Activated naive CD4-positive, alpha-beta T cell treated with anti-CD3 and anti-CD28 coated beads, Interleukin-2, amount 50 U/mL, for 16 hours (primary cell): ENCODE data around the gene GLB1L.

Source experiments
- DNase-seq: peaks from one replicate; pipeline ENCODE4 v3.0.0-alpha.2; 2020

Gene GLB1L

GRCh38 chr2:219220652-219221402 is 24.4 kb downstream of the GLB1L start:
- no peak for DNase-seq

- DNase-seq, result no peak
These were observed 25.3 kb downstream of the GLB1L start for GRCh38 chr2:219219784-219220532.

- DNase-seq, result peak; percentile 91
These were observed 26.2 kb downstream of the GLB1L start, which contains the start of gene ABCB6 for GRCh38 chr2:219218732-219219701. TSS of gene ABCB6 (minus strand) at chr2:219218958. CDS start at chr2:219218673, 285 bp downstream.

- peak; percentile 41 for DNase-seq
These were observed 27.0 kb downstream of the GLB1L start for GRCh38 chr2:219218217-219218731.

DNA sequence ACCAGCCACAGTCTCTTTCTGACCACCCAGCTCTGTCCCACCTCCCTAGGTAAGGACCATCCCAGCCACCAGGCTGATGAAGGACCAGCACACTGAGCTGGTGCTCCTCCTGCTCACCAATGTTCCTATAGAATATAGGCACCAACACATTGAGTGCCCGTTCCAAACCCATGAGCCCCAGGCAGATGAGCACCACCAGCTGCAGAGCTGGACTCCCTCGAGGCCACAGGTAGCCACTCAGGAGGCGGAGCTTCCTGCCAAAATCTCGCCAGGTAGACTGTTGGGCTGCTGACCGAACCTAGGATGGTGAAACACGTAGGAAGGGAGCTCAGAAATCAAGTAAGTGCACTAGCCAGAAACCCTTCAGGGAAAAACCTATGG is 28.7 kb downstream of the GLB1L start:
- DNase-seq, result no peak

DNA sequence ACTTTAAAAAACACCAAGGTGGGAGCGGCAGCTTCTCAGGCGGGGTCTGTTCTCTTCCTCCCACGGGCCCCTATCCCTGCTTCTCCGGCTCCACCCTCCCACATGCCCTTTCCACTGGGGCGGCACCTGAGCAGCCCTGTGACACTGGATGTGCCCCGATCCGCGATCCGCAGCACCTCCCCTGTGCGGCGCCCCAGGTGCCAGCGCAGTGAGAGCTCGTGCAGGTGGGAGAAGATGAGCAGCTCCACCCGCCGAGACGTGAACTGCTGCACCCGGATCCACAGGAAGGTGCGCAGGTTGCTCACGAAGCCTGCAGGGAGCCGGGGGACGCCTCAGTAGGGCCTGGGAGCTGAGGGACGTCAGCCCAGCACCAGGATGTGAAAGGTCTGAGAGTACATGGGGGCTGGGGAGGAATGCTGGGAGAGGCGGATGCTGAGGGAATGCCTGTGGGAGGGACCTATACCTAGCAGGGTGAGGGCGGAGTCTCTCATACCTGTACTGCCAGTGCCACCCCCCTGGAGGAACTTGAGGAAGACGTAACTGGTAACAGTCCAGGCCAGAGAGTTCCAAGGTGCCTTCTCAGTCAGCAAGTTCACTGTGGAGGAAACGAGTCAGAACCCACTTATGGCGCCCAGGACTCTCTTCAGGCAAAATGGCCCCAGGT is 29.2 kb downstream of the GLB1L start:
- no peak for DNase-seq

- no peak for DNase-seq
These were observed 30.5 kb downstream of the GLB1L start for GRCh38 chr2:219214786-219215185.

DNA sequence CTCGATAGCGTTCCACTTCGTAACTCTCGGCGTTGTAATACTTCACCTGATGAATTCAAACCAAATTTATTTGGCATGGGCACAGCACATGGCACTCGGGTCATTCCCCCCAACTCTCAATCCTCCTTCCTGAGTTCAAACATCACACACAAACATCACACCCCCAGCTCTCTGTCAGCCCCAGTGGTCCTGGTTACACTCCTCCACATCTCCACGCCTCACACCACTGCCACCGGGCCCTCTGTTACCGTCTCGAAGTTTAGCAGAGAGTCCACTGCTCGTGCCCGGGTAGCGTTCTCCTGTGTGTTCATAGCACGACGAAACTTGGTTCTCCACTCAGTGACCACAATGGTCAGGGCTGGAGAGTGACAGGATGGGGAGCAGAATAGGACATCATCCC is 31.1 kb downstream of the GLB1L start:
- no peak for DNase-seq

DNA sequence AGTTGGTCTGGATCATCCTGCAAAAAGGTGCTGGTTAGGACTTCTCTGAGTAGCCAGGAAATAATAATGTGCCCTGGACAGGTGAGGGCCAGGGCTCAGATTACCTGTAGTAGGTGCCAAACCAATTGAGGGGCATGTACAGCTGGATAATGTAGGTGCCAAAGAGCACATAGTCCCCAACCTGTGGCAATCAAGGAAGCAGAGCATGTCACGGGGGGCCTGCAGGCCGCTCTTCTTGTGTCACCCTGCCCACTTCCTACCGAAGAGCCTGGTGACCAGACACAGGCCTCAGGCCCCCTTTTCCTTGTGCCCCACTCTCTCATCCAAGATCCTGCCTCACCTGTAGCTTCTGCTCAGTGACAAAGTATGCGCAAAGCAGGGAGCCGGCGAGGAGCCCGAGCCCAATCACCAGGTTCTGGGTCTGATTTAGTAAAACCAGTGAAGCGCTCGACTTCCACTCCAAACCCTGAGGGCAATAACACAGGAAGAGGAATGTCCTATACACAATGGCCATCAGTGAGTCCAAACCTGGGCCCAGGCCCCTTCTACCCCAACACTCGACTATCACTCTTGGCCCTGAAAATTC is 31.7 kb downstream of the GLB1L start:
- DNase-seq, result no peak

DNA sequence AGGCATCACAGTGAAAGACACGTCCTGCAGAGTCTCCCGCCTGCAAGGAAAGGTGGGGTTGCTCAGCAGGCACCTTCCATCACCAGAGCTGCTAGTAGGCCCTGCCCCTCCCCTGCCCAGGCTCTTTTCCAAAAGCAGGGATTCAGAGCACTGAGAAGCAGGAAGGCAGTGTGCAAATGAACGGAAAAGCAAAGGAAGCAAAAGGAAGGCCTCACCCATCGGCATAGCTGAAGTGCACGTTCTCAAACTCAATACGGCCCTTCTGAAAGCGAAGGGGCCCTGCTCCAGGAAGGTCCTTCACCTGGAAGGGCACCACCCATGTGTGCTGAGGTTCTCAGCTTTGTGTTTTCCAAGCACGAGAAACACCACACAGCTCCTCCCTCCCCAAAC is 32.2 kb downstream of the GLB1L start:
- DNase-seq, result no peak

- no peak for DNase-seq
These were observed 34.3 kb downstream of the GLB1L start for GRCh38 chr2:219210886-219211362.

GRCh38 chr2:219210196-219210885 is 34.9 kb downstream of the GLB1L start:
- DNase-seq, result no peak

GRCh38 chr2:219209236-219210195 is 35.7 kb downstream of the GLB1L start:
- DNase-seq, result no peak

DNA sequence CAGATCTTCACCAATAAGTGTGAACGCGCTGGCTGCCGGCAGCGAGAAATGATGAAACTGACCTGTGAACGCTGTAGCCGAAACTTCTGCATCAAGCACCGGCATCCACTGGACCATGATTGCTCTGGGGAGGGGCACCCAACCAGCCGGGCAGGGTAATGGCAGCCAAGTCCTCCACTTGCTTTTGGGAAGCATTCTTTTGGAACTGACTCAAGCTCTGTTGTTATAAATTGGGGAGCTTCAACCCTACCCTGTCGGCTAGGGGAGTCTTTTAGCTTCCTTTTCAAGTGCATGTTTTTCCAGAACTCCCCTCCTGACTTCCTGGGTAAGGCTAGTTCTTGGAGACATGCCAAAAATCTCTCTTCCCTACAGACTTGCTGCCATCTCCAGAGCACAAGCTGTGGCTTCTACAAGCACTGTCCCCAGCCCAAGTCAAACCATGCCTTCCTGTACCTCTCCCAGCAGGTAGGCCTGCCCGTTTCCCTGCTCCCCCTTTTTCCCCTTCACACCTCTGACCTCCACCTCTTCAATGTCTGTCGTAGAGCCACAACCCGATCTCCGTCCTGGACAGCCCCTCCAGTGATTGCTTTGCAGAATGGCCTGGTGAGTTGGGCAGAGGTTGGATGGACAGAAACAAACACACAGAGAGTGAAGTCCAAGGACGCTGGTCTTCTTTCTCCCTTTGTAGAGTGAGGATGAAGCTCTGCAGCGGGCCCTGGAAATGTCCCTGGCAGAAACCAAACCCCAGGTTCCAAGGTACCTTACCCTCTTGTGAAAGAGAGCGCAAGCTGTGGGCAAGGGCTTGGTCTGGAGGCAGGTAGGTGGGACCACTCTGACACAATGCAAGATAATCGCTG is 37.1 kb downstream of the GLB1L start:
- no peak for DNase-seq

DNA sequence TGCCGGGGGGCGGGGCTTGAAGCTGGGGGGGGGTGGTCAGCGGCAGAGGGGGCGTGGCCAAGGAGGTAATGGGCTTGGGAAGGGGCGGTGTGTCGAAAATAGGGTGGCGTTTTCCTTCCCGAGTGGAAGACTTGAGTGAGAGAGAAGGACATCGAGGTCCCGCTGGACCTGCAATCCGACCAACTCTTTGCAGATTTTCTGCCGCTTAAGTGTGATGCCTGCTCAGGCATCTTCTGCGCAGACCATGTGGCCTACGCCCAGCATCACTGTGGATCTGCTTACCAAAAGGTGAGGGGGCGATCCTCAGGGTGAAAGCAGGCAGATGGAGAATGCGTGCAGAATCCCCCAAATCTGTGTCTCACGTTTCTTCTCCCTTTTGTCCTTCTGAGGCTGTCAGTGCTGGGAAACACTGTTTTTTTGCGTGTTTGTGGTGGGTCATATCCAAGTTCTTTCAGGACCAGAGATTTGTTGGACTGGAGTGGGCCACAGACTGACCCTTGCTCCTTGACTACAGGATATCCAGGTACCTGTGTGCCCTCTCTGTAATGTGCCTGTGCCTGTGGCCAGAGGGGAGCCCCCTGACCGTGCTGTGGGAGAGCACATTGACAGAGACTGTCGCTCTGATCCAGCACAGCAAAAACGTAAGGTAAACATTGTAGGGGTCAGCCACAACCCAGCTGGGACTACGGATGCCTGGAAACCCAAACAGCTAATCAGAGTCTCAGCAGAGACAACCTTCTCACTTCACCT is 37.9 kb downstream of the GLB1L start:
- no peak for DNase-seq

GRCh38 chr2:219206328-219207133 is 38.7 kb downstream of the GLB1L start, which contains the start of gene ZFAND2B:
TSS of gene ZFAND2B (plus strand) at chr2:219206782. CDS start at chr2:219206988, 206 bp downstream.
- peak; percentile 96 for DNase-seq

DNA sequence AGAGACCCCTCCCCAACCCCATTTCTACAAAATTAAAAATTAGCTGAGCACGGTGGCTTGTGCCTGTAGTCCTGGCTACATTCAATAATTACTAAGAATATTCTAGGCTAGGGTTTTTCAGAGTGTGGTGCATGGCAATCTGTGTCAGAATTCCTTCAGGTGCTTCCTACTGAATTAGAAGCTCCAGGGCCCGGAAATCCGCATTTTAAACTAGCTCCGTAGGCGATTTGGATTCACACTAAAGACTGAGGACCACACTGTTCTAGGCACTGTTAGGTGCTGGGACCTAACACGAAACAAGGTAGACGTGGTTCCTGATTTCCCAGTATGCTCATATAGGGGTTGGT is 39.3 kb downstream of the GLB1L start:
- no peak for DNase-seq
